ENCODE data around the gene TGFA. TPM values are rescaled to one million over a fixed set of nuclear protein-coding genes. Genes with fewer than 3 reads are reported as not detected.

Gene TGFA
- total RNA-seq, 3 donors from 2014 or later (not counting 1 experiment from before 2014, with no cell fraction given), result 5.0 to 13.3 (median 8.6) TPM

DNA sequence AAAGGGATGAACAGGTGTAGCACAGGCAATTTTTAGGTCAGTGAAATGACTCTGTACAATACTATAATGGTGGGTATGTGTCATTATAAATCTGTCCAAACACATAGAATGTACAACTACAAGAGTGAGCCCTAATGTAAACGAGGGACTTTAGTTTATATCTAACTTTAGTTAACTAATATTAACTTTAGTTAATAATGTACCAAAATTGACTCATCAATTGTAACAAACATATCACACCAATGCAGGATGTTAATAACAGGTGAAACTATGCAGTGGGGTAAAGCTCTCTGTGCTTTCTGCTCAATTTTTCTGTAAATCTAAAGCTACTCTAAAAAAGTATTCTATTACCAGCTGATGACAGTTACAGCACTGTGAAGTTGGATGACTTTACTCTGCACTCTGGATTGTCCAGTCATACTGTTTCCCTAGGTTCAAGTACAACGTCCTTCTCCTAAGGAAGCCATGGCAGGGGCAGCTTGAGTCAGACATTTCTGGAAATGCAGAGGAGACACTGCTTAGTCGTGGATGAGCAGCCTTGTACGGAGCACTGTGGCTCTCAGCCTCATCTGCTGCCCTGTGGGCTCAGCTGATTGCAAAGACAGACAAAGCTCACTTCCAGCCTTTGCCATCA lies 26.1 kb downstream of the TGFA start:
- no peak for TF ChIP-seq CTCF (IDR thresholded peaks at IDR 0.05)
- Histone ChIP-seq H3K36me3 (ENCODE audit: control insufficient read depth, insufficient read depth, low read length) (no peaks in the 10 kb centered on the region), H3K9me3 (ENCODE audit: control insufficient read depth, insufficient read depth, low read length) (no peaks in the 10 kb centered on the region), H3K27ac (ENCODE audit: low read length) (no peak overlapping the region), H3K4me1 (ENCODE audit: control insufficient read depth, insufficient read depth, low read length) (peaks cover 31% of the 10 kb centered on the region), H3K27me3 (ENCODE audit: control insufficient read depth, insufficient read depth, low read length) (peaks cover 4% of the 10 kb centered on the region), H3K4me3 (ENCODE audit: low read length) (no peak overlapping the region)
- peaks cover 5 to 11% of the 10 kb centered on the region in 2 donors for H3K27me3 Mint-ChIP-seq (ENCODE audit: low read depth in 2 of 2)
- no peak overlapping the region for H3K4me3 Mint-ChIP-seq
- 77% methylated on average over 3 of the region's 4 CpGs for WGBS (ENCODE audit: insufficient coverage)
- intact Hi-C loops (cut with micrococcal nuclease), result no loop called here
- no peak overlapping the region for H3K27ac Mint-ChIP-seq
- H3K9me3 Mint-ChIP-seq, result no peaks in the 10 kb centered on the region
- ATAC-seq (no peak), DNase-seq (no peak)
- peaks cover 4% of the 10 kb centered on the region for H3K36me3 Mint-ChIP-seq
- peaks cover 46 to 49% of the 10 kb centered on the region in 2 donors for H3K4me1 Mint-ChIP-seq

DNA sequence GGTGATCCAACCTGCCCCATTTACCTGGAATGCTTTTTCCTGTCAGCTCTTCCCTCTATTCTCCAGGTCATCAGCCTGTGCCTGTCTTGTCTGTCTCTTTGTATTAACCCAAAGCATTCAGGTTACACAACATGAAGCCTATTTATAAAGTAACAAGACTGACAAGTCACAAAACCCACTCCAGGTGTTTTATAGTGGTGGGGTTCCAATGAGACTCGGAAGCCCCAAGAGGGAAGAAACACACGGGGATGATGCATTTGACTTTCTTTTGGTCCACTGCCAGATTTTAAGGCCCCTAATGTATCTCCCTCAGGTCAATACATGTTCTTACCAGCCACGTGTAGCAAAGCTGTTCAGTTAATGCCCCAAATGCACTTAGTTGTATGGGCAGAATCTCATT lies 27.5 kb downstream of the TGFA start:
- H3K9me3 ChIP-seq (ENCODE audit: control insufficient read depth, insufficient read depth, low read length), result no peaks in the 10 kb centered on the region
- intact Hi-C loops (cut with micrococcal nuclease), result no loop called here
- no peak overlapping the region for H3K27ac ChIP-seq (ENCODE audit: low read length)
- peaks cover 4% of the 10 kb centered on the region for H3K27me3 ChIP-seq (ENCODE audit: control insufficient read depth, insufficient read depth, low read length)
- no peaks in the 10 kb centered on the region for H3K36me3 ChIP-seq (ENCODE audit: control insufficient read depth, insufficient read depth, low read length)
- 76% methylated on average over 3 of the region's 3 CpGs for WGBS (ENCODE audit: insufficient coverage)
- Mint-ChIP-seq H3K9me3 (no peaks in the 10 kb centered on the region), H3K4me1 (peaks cover 36 to 37% of the 10 kb centered on the region in 2 donors), H3K4me3 (no peak overlapping the region), H3K36me3 (peaks cover 4% of the 10 kb centered on the region), H3K27ac (no peak overlapping the region), H3K27me3 (ENCODE audit: low read depth in 2 of 2) (peaks cover 5 to 8% of the 10 kb centered on the region in 2 donors)
- no peak overlapping the region for H3K4me3 ChIP-seq (ENCODE audit: low read length)
- no peak for ATAC-seq
- H3K4me1 ChIP-seq (ENCODE audit: control insufficient read depth, insufficient read depth, low read length), result peaks cover 31% of the 10 kb centered on the region
- DNase-seq, result no peak
- TF ChIP-seq CTCF (IDR thresholded peaks at IDR 0.05), result no peak

DNA sequence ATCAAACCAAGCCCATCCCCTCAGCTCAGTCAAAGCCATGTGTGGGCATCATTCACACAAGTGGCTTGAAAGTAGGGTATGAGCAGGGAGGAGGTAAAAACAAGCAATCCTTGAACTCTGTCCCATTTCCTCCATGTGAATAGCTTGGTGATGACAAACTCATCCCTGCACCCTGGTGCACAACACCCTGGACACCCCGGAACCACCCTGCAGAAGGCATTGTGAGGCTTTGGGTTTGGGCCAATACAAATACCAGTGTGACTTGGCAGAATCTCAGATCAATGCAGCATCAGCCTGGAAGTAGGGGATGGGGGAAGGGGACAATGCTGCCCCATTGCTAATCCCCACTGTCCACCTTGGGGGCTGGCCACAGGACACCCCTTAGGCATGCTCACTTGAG lies 28.6 kb downstream of the TGFA start:
- DNase-seq (no peak), ATAC-seq (no peak)
- 100% methylated on average over 1 of the region's 1 CpG for WGBS (ENCODE audit: insufficient coverage)
- no peak for TF ChIP-seq CTCF (IDR thresholded peaks at IDR 0.05)
- Histone ChIP-seq H3K9me3 (ENCODE audit: control insufficient read depth, insufficient read depth, low read length) (no peaks in the 10 kb centered on the region), H3K36me3 (ENCODE audit: control insufficient read depth, insufficient read depth, low read length) (no peaks in the 10 kb centered on the region), H3K27me3 (ENCODE audit: control insufficient read depth, insufficient read depth, low read length) (peaks cover 4% of the 10 kb centered on the region), H3K4me1 (ENCODE audit: control insufficient read depth, insufficient read depth, low read length) (peaks cover 31% of the 10 kb centered on the region), H3K27ac (ENCODE audit: low read length) (peak overlapping the region; percentile 56), H3K4me3 (ENCODE audit: low read length) (no peak overlapping the region)
- Mint-ChIP-seq H3K27me3 (ENCODE audit: low read depth in 2 of 2) (peaks cover 5 to 10% of the 10 kb centered on the region in 2 donors), H3K4me3 (no peak overlapping the region), H3K4me1 (peaks cover 37 to 41% of the 10 kb centered on the region in 2 donors), H3K27ac (peak overlapping the region in 1 of 2 donors; percentile 93), H3K36me3 (peaks cover 4% of the 10 kb centered on the region), H3K9me3 (no peaks in the 10 kb centered on the region)
- intact Hi-C loops (cut with micrococcal nuclease), result loop anchor here (2.0 kb wide), 1 partner anchor 24 kb away; no protein-coding TSS in a partner anchor

All from natural killer cell (primary cell).